Fibroblast of the aortic adventitia (primary cell): ENCODE data around the gene CLEC10A. TPM values are rescaled to one million over a fixed set of nuclear protein-coding genes. Genes with fewer than 3 reads are reported as not detected.
"Not testable (repeated sequence)": the region's sequence is repeated elsewhere in the genome, so short reads cannot be mapped to it uniquely, and the experiment has no call there.

Source experiments
- DNase-seq: peaks from one replicate; pipeline ENCODE4 v3.0.0-alpha.2; 2010; ENCODE audit warnings: low read depth
- H3K4me3 ChIP-seq: 2 replicates; pipeline ENCODE4 v1.5.1; 2011; ENCODE audit warnings: low read depth, mild to moderate bottlenecking, control low read depth, low read length, moderate library complexity
- total RNA-seq: library from RNA; depleted of rRNA; stranded (reverse); fragments of >200 nt; gene quantifications from 2 replicates; pipeline ENCODE4 v1.2.3, GENCODE V29; 2012; ENCODE audit warnings: low replicate concordance
- TF ChIP-seq, protein P1 (sequence below): IDR thresholded peaks from 2 replicates; pipeline ENCODE4 v1.5.1; 2011; ENCODE audit warnings: mild to moderate bottlenecking, low read length, control low read depth, inconsistent platforms; ENCODE audit not compliant: insufficient read depth

Gene CLEC10A
- total RNA-seq, 1 donor, result not detected

DNA sequence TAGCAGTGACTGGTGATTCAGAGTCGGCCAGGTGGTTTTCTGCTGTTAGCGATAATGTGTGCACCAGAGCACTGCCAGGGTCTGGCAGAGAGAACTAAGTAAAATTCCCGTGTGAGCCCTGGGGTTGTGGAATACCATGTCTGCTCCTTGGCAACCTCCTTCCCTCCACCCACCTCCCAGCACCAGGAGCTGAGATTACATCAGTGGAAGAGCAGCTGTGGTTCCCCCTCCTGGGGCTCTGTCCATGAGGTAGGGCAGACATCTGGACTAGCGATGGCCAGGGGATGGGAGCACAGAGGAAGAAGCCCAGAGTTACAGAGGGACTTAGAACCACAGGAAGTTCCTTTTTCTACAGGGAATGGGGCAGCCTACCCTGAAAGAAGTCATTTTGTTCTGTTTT lies 15.8 kb downstream of the CLEC10A start:
- TF ChIP-seq, protein P1, sequence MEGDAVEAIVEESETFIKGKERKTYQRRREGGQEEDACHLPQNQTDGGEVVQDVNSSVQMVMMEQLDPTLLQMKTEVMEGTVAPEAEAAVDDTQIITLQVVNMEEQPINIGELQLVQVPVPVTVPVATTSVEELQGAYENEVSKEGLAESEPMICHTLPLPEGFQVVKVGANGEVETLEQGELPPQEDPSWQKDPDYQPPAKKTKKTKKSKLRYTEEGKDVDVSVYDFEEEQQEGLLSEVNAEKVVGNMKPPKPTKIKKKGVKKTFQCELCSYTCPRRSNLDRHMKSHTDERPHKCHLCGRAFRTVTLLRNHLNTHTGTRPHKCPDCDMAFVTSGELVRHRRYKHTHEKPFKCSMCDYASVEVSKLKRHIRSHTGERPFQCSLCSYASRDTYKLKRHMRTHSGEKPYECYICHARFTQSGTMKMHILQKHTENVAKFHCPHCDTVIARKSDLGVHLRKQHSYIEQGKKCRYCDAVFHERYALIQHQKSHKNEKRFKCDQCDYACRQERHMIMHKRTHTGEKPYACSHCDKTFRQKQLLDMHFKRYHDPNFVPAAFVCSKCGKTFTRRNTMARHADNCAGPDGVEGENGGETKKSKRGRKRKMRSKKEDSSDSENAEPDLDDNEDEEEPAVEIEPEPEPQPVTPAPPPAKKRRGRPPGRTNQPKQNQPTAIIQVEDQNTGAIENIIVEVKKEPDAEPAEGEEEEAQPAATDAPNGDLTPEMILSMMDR, result no peak
- H3K4me3 ChIP-seq, result no peak overlapping the region
- DNase-seq, result peak; percentile 41

DNA sequence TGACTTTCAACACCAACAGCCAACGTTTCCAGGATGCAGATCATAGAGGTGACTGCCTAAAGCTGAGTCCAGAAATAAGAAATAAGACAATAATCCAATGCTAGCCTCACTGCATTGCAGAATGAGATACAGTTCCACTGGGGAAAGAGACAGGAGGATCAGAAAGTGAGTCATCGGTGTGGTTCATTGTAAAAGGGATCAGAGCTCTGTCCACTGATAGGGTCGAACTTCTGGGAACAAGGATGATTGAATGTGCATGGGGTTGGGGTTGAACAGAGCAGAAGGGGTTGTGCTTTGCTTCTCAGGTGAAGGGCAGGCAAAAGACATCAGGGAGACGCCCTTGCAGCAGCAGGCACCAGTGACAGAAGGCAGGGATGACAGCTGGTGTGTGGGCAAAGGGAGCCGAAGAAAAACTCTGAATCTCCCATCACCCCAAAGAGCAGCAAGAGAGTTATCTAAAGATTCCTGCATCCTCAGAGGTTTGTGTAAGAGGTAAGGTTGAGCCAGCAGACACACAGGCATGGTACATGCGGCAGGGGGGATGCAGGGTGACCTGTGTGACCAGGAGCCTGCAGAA lies 16.4 kb downstream of the CLEC10A start:
- TF ChIP-seq, protein P1, result no peak
- no peak overlapping the region for H3K4me3 ChIP-seq
- peak; percentile 28 for DNase-seq

DNA sequence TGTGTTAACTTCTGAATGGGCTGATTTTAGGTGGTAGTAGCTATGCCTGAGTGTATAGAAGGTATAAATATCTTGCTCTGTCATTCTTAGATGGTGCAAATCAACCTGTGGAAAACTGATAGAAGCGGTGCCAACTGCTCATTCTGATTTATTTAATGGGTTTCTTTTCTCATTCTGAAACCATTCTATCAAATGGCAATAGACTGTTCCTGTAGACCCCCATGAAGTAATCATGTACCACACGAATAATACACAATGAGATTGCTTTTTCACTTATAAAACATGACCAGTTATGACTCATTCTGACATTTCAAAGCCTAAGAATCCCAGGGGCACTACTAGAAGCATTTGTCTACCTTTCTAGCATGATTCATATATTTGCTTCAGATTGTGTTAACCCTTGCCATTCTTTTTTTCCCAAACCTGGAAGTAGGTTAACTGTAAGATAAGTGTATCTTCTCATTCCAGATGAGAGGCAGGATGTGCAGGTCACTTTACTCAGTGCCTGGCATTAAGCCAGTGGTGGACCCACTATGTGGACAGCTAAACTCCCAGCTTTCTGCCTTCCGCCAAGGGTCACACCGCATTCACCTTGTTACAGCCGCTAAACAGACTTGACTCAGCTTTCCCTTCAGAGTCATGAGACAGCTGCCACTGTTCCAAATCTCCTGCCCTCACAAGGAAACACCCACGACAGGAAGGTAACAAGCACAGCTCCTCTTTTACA lies 19.7 kb downstream of the CLEC10A start:
- TF ChIP-seq, protein P1, result no peak

DNA sequence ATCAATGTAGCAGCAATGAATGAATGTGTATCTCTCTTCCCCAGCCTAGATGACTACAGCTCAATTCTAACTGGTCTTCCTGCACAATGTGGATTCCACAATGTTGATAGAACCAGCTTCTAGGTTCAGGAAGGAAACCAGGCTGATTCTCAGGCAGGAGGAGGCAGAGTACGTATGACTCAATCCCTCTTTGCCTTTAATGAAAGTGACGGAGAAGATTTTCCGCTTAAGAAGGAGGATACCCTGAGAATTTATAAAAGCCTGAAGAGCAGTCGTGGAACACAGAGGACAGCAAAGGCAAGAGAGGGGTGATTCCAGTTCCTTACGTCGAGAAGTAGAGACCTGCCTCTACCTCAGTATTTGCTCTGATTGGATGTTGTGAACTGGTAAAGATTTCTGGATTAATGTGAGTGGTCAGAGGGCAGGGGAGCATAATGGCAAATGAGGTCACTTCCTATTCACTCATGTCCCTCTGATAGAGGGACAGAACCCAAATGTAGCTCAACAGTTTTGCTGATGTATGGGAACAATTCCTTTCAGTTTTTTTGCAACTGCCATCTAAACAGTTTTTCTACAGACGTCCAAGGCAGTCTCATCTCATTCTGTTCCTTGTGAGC lies 21.1 kb downstream of the CLEC10A start:
- peak; percentile 16 for DNase-seq
- no peak overlapping the region for H3K4me3 ChIP-seq
- TF ChIP-seq, protein P1, result no peak

More for the DNA sequence above, 19.7 kb downstream of the CLEC10A start:
- no peak overlapping the region for H3K4me3 ChIP-seq
- DNase-seq, result peak; percentile 76

DNA sequence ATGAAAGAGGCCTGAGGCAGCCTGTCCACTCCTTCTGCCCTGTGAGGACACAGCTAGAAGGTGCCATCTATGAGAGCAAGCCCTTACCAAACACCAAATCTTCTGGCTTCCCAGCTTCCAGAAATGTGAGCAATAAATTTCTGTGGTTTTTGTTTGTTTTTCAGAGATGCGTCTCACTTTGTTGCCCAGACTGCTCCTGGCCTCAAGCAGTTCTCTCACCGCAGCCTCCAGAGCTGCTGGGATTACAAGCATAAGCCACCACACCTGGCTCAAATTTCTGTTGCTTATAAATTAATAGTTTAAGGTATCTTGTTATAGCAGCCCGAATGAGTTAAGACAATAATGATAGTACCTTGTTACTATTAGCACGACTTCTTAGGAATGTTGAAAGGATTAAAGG lies 23.7 kb downstream of the CLEC10A start:
- DNase-seq, result no peak
- no peak overlapping the region for H3K4me3 ChIP-seq
- TF ChIP-seq, protein P1, result no peak

DNA sequence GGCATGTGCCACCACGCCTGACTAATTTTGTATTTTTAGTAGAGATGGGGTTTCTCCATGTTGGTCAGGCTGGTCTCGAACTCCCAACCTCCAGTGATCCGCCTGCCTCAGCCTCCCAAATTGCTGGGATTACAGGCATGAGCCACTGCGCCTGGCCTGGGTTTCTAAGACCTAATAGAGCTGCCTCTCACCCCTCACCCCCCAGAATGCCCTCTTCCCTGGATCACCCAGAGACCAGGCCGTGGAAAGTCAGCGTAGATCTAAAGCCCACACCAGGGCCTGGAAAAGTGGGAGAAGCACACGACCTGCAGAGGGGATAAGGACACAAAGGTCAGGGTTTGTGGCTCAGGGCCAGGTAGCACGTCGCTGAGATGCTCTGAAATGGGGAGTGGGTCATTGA lies 29.5 kb downstream of the CLEC10A start:
- not testable (repeated sequence) for H3K4me3 ChIP-seq, DNase-seq

DNA sequence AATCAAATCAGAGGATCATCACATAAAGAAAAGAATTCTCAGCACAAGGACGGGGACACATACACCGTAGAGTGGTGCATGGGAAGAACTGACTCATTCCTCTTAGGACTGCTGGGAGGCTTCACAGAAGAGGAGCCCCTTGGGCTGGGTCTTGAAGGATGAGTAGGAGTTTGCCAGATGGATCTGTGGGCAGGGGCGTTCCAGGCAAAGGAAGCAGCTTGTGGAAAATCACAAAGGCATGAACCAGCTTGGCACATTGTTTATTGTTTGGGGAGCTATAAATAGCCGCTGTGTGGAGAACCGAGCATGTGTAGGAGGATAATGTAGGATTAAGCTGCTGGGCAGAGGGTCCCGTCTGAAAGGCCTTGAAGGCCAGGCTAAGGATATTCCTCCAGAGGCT lies 31.1 kb downstream of the CLEC10A start:
- DNase-seq, result no peak
- TF ChIP-seq, protein P1, result no peak

More for the DNA sequence above, 31.1 kb downstream of the CLEC10A start:
- no peak overlapping the region for H3K4me3 ChIP-seq
